HG03108 (cell line): ENCODE results near the gene ATP2B2.

Experiments used
- ATAC-seq: cut with Tn5 transposase; IDR thresholded peaks from one replicate; pipeline ENCODE4 v1.9.1; 2021; ENCODE audit warnings: moderate library complexity; ENCODE audit not compliant: unreplicated experiment

ATP2B2 gene

DNA sequence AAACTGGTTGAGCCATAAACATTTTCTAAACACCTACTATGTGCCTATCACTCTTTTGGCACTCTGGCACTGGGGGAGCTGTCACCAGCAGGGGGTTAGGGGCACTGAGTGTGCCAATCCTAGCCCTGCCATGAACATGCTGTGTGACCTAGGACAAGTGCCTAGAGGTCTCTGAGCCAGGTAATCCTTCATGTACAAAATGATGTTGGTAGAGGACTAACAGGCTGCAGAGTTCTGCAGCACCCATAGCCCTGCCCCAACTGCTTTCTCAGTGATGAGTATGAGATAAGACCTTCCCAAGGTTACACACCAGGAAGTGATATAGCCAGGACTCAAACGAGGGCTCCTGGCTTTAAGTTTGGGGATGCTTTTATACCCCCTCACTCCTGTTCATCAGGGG is 99.6 kb downstream of the ATP2B2 start:
- ATAC-seq = no peak

DNA sequence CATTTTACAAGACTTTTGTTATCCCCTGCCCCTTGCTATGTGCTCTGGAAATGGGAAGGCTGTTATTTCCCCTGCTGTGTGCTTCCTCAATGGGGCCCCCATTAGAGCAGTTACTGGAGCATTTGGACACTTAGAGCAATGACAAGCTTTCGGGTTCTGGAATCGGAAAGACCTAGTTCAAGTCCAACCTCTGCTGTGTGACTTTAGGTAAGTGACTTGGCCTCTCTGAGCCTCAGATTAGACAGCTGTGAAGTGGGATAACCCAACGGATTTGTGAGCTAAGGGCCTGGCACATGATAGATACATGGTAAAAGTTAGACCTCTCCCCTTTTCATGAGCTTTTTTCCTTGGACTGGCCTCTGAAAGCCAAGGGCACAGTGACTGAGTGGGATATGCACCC is 100.5 kb downstream of the ATP2B2 start:
- ATAC-seq = no peak

GRCh38 chr3:10404377-10404776 is 101.0 kb downstream of the ATP2B2 start:
- ATAC-seq = no peak

GRCh38 chr3:10401990-10402761 is 103.2 kb downstream of the ATP2B2 start:
- ATAC-seq = no peak

GRCh38 chr3:10400749-10401495 is 104.5 kb downstream of the ATP2B2 start:
- no peak for ATAC-seq

DNA sequence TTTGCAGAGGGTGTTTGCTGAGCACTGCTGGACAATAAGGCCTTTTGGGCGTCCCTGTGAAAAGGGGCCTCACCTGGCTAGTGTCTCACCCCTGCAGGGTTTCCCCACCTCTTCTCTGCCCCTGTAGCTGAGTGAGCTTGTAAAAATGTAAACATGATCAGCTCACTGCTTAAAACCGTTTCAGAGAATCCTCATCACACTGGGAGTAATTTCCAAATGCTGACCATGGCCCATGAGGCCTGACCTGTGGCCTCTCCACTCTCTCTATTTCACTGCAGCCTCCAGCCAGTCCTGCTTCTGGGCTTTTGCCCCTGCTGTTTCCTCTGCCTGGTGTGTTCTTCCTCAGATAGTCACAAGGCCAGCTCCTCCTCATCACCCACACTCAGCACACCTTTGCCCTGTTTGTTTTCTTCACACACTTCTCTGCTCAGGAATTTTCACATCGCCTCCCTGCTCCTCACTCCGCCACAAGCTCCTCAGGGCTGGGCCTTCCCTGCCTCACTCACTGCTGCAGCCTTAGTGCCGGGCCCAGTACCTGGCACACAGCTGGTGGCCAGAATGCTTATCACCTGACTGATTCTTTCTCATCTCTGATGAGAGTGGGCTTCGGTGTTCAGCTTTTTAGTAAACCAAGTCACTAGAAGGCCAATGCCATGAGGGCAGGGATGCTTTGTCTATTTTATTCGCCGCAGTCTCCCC is 105.2 kb downstream of the ATP2B2 start:
- no peak for ATAC-seq

DNA sequence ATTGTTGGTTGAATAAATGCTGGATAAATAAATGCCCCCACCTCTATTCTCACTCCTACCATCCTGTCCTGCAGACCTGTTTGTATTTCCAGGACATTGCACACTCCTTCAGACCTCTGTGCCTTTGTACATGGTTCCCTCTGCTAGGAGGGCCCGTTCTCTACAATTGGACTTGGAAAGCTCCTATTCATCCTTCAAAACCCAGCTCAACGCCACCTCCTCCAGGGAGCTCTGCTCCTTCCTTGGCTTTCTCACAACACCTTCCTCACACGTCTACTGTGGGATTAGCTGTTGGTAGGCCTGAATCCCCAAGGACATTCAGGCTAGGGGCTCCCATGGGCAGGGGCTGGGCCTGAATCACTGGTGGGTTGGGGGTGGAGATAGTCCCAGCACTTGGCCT is 105.8 kb downstream of the ATP2B2 start:
- no peak for ATAC-seq

- ATAC-seq = no peak
Observed at GRCh38 chr3:10398341-10398740, 107.0 kb downstream of the ATP2B2 start.

DNA sequence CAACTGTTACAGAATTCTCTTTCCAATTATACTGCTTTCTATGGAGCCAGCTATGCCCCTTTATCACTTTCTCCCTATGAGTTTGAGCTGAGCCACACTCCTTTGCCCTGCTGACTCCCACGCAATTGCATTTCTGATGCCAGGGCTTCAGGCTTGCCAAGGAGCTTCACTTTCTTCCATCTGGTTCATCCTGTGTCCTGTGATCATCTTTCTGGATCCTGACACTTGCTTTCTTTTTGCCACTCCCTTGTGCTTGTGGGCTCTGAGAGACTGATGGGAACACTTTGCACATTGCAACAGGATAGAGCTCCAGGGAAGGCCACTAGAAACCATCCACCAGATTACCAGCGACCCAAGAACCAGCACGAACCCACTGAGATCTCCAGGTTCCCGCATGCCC is 107.5 kb downstream of the ATP2B2 start:
- no peak for ATAC-seq

GRCh38 chr3:10396931-10397330 is 108.5 kb downstream of the ATP2B2 start:
- no peak for ATAC-seq

GRCh38 chr3:10396083-10396482 is 109.3 kb downstream of the ATP2B2 start:
- ATAC-seq = no peak

DNA sequence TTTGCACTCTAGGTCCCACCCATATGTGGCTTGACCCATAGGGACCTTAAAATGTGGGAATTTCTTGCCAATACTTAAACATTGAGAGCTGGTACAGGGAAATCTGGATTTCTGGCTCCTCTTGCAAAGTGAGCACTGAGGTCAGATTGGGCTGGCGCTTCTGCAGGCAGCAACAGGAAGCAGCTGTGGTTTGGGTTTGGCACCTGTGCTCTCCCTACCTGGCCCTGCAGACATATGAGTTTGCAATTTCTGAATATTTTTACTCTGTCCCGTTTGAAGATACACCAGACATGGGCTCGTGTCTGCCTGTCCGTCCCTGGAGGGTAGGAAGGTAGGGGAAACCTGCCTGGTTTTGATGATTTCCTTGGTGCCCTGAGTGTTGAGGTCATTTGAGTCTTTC is 109.7 kb downstream of the ATP2B2 start:
- ATAC-seq = no peak

GRCh38 chr3:10395196-10395595 is 110.2 kb downstream of the ATP2B2 start:
- no peak for ATAC-seq

GRCh38 chr3:10394491-10395025 is 110.8 kb downstream of the ATP2B2 start:
- no peak for ATAC-seq

DNA sequence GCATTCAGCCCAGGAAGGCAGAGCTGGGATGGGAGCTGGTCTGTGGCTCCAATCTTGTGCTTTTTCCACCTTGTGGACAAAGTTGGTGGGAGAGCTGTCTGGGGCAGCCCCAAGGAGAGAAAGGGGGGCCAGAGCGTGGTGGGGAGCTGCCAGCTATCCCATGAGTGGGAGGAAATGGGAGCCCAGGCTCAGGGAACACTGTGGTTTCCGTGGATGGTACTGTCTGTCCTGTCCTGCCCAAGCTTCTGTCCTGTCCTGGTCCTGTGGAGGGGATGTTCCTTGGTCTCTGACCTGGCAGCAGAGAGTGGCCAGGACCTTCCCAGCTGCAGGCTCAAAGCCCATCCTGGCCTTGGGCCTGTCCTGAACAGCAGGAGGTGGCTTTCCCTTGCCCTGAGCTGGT is 111.9 kb downstream of the ATP2B2 start:
- no peak for ATAC-seq

GRCh38 chr3:10392906-10393461 is 112.4 kb downstream of the ATP2B2 start:
- ATAC-seq = no peak

DNA sequence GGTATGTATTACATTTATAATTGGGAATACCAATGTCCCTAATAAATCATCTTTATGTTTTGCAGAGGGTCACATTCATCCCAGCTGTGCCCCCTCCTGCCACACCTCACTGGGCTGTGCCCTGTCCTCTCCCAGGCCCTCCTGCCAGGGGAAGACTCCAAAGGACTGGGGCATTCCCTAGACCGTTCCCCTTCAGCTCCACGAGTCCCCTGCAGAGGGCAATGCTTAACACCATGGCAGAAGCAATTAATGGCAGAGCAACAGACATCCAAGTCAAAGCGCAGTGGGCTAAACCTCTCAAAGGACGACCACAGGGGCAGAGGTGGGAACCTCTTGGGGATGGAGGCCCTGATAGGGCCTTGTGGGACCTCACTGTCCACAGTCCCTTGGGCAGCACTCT is 113.1 kb downstream of the ATP2B2 start:
- no peak for ATAC-seq

GRCh38 chr3:10391391-10391790 is 114.0 kb downstream of the ATP2B2 start:
- ATAC-seq = no peak

DNA sequence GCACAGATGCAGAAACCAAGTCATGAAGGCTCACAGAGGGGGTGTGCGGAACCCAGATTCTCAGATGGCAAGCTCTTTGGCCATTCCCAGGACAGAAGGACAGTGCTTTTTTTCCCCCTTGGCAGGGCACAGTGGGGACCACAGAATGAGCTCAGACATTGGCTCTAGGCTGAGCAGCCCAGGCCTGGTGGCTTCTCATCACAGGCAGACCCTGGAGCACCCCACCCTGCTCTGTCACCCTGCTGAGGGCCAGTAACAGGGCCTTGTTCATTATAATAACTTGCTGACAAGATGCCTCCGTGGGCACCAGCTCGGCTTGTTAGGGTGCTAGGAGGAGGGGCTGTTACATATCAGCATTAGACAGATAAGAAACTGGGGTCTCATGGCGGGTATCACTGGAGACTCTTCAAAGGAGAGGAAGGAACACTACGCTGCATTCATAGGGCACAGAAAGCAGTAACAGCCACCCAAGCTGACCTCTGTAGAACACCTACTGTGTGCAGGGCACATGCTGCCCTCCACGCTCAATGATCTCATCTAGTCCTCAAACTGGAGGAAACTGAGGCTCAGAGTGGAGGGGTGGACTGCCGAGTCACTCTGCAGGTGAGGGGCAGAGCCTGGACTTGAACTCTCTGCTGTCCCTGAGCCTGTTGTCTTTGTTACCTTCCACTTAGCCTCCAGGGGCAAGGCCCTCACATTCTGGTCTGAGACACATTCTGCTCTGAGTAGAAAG is 114.6 kb downstream of the ATP2B2 start:
- ATAC-seq = no peak

- ATAC-seq = peak; percentile 85
Observed at GRCh38 chr3:10389995-10390394, 115.4 kb downstream of the ATP2B2 start.

DNA sequence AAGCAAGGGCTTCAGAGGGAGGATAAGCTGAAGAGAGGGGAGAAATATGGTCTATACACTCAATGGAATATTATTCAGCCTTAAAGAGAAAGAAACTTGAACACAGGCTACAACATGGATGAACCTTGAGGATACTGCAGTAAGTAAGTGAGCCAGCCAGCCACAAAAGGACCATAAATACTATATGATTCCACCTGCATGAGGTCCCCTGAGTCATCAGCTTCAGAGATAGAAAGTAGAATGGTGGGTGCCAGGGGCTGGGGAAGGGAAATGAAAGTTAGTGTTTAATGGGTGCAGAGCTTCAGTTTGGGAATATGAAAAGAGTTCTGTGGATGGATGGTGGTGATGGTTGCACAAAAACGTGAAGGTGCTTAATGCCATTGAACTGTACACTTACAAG is 116.0 kb downstream of the ATP2B2 start:
- no peak for ATAC-seq
